Measurements from ENCODE around the gene ZNRF1.

GRCh38 chr16:75118943-75119539, 120.2 kb downstream of the ZNRF1 start:
- no peak for TF ChIP-seq CTCF (IDR thresholded peaks at IDR 0.05)
- TF ChIP-seq EP300 (IDR thresholded peaks at IDR 0.05): no peak
